DMS 273 (cell line): ENCODE measurements around the gene AXIN1.

Experiments
- DNase-seq: peaks from one replicate; lab custom pipeline; 2025; ENCODE audit not compliant: unreplicated experiment; lab: John Stamatoyannopoulos, UW

AXIN1 gene

DNA sequence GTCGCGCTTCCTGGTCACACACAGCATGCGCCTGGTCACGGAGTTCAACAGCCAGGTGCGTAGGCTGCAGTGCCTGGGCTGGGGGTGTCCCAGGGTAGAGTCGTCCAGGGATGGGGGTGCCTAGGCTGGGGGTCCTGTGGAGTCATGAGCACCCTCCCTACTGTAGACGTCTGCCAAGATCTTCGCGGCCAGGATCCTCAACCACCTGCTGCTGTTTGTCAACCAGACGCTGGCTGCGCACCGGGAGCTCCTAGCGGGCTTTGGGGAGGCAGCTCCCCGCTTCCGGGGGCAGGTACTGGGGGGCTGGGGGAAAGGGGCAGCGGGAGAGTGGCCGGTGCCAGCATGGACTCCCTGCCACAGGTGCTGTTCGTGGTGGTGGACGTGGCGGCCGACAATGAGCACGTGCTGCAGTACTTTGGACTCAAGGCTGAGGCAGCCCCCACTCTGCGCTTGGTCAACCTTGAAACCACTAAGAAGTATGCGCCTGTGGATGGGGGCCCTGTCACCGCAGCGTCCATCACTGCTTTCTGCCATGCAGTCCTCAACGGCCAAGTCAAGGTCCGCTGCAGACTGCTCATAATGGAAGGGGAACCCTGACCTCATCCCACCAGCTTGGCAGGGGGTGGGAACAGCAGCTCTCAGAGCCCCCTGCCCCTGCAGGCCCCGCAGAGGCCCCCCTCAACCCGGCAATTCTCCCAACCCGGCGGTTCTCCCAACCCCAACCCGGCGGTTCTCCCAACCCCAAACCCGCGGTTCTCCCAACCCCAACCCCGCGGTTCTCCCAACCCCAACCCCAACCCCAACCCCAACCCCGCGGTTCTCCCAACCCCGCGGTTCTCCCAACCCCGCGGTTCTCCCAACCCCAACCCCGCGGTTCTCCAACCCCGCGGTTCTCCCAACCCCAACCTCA is 67.1 kb downstream of the AXIN1 start:
- no peak for DNase-seq

DNA sequence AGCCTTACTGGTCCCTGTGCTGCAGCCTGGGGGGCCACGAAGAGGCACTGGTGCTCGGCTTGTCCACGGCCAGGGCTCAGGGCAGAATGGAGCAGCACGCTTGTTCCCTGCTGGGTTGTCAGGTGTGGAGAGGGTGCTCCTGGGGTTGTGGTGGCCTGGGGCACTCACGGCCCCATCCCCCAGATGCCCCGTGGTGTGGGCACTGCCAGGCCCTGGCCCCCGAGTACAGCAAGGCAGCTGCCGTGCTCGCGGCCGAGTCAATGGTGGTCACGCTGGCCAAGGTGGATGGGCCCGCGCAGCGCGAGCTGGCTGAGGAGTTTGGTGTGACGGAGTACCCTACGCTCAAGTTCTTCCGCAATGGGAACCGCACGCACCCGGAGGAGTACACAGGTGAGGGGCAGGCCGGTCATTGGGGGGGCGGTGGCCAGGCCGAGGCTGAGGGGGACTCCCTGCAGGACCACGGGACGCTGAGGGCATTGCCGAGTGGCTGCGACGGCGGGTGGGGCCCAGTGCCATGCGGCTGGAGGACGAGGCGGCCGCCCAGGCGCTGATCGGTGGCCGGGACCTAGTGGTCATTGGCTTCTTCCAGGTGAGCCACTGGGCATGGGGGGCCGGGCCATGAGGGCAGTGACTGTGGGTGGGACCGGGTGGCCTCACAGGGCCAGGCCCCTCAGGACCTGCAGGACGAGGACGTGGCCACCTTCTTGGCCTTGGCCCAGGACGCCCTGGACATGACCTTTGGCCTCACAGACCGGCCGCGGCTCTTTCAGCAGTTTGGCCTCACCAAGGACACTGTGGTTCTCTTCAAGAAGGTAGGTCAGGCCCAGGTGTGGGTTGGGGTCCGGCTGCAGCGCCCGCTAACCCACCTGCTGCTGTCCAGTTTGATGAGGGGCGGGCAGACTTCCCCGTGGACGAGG is 68.1 kb downstream of the AXIN1 start:
- DNase-seq, result no peak

DNA sequence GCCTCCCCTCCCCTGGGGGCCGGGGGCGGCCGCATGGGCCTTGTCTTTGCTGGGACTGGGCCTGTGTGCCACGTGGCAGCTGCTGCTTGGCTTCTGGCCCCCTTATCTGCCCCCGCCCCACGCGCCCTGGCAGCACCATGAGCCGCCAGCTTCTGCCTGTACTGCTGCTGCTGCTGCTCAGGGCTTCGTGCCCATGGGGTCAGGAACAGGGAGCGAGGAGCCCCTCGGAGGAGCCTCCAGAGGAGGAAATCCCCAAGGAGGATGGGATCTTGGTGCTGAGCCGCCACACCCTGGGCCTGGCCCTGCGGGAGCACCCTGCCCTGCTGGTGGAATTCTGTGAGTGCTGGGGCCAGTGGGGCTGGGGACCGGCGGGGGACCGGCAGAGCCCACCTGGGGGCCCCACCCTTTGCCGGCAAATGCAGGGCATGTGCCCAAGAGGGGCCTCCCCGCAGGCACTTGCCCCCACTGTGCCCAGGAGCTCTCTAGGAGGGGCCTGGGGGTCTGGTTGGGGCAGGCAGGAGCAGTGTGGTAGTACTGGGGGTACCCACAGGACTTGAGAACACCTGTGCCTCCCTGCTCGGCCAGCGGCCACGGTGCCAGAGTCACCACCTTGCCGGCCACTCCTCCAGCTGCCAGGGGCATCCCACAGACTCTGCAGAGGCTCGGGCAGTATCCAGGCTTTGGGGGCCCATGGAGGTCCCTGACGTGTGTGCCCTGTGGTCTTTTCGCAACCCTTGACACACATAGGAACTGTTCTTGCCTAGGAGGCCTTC is 69.3 kb downstream of the AXIN1 start, which contains the start of gene PDIA2:
PDIA2 (plus strand) TSS at position 132 of the 773 bp plus-strand sequence; CDS start at position 138, 6 bp downstream.
- DNase-seq, result peak; percentile 50

DNA sequence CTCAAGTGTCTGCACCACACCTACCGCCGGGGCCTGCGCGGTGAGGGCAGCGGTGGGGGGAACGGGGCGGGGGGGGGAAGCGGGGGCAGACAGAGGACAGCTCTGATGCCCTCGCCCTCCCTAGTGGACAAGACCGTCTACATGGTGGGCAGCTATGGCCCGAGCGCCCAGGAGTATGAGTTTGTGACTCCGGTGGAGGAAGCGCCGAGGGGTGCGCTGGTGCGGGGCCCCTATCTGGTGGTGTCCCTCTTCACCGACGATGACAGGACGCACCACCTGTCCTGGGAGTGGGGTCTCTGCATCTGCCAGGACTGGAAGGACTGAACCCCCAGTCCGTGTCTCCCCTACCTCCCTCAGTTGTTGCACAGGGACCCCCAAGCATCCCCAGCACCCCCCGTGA is 70.0 kb downstream of the AXIN1 start:
- no peak for DNase-seq

DNA sequence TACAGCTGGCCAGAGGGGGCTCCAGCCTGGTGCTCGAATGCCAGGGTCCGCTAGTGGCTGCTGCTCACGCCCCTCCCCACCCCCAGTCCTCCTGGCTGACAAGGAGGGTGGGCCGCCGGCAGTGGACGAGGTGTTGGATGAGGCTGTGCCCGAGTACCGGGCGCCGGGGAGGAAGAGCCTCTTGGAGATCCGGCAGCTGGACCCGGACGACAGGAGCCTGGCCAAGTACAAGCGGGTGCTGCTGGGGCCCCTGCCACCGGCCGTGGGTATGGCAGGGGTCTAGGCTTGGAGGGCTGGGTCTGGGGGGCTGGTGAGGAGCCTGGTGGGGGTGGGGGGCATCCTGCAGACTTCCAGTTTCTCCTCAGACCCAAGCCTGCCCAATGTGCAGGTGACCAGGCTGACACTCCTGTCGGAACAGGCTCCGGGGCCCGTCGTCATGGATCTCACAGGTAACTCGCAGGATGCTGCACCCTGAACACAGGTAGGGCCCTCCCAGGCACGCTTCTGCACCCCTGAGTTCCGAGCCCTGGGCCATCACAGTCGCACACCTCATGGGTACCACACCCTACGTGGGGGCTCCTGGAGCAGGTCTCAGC is 70.8 kb downstream of the AXIN1 start:
- no peak for DNase-seq

DNA sequence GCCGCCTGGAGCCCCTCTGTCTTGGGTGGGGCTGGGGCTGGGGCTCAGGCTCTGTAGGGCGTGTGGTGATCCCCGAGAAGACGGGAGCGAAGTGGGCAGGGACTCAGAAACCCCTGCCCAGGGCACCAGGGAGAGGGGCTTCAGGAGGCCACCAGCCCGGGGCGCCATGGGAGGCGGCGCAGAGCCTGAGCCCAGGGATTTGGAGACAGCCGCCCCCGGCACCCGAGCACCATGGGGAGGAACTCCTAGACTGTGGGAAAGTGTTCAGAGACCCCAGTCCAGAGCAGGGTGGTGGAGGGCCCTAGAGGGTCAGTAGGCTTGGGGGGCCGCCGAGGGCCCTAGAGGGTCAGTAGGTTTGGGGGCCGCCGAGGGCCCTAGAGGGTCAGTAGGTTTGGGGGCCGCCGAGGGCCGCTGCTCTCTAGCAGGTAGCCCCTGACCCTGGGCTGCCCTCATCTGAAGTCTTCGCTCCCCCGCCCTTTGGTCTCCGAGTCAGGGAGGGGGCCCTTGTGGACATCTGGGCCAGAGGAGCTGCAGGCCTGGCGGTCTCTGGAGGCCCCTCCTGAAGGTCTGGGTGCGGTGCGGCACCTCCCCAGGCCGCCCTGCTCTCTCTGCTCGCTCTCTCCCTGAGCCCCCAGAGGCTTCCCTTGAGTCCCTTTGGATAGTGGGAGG is 71.4 kb downstream of the AXIN1 start:
- no peak for DNase-seq

DNA sequence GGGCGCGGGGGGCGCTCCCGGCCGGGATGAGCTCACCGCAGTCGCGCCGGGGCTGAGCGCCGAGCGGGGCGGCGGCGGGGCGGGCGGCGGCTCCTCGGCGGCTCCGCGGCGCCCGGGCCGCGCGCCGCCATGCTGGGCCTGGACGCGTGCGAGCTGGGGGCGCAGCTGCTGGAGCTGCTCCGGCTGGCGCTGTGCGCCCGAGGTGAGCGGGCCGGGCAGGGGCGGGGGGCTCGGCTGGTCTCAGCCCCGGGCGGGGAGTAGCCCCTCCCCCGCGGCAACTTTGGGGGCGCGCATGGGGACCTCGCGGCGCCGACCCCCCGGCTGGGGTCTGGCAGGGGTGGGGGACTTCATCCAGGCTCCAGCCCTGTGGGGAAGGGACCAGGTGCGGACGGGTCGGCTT is 72.0 kb downstream of the AXIN1 start, which contains the start of gene ARHGDIG:
ARHGDIG (plus strand) TSS at position 40 of the 400 bp plus-strand sequence; CDS start at position 130, 90 bp downstream.
- DNase-seq, result peak; percentile 67

DNA sequence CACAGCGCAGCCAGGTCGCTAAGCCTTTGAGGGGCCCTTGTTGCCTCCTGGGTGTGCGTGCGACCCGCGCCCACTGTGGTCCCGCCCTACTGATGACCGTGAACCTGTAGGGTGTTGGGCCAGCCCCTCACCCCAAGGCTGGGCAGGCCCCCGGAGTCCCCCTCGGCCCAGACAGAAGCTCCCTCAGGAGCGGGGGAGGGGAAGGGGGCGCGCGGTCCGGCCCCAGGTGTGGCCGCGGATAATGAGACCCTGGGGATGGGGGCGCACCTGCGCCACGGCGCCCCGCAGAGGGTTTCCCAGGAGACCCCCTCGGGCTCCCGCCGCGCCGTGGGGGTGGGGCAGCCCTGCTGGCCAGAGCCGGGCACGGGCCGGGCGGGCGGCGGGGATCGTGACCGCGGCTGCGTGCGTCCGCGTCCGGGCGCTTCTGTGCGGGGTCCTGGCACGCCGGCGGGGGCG is 72.5 kb downstream of the AXIN1 start:
- no peak for DNase-seq

DNA sequence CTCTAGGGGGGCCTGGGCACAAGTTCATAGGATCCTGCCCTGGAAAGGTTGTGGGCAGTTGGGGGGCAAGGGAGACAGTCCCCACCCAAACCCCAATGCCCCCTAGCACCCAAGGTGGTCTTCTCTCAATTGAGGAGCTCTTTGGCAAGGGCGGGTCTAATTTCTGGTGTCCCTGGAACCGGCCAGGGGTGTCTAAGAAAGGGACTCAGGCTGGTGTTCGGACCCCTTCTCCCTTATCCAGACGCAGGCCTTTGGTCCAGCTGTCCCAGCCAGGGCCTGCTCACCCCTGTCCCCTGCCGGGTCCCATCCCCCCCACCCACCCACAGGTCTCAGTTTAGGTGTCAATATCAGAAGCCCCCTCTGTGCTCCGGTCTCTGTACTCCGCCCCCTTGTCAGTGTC is 73.0 kb downstream of the AXIN1 start:
- DNase-seq, result no peak

DNA sequence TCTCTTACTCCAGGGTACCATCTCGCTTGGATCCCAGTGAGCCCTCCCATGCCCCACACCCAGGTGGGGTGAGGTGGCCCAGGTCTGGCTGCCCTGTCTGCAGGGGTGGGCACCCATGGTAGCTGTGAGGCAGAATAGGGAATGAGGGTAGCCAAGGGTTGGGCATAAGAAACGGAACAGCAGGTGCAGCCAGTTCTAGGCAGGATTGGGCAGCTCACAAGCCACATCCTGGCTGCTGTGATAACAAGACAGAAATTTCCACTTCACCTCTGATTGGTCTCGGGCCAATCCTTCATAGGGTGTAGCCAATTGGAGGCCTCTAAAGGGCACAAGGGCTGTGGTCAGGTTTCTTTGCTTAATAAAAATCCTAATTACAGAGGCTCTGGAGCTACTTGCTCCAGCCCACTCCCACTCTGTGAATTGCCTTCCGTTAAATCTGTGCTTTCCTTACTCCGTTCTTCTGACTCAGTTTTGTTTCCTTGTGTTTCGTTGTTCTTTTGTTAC is 73.6 kb downstream of the AXIN1 start:
- DNase-seq, result peak; percentile 93

DNA sequence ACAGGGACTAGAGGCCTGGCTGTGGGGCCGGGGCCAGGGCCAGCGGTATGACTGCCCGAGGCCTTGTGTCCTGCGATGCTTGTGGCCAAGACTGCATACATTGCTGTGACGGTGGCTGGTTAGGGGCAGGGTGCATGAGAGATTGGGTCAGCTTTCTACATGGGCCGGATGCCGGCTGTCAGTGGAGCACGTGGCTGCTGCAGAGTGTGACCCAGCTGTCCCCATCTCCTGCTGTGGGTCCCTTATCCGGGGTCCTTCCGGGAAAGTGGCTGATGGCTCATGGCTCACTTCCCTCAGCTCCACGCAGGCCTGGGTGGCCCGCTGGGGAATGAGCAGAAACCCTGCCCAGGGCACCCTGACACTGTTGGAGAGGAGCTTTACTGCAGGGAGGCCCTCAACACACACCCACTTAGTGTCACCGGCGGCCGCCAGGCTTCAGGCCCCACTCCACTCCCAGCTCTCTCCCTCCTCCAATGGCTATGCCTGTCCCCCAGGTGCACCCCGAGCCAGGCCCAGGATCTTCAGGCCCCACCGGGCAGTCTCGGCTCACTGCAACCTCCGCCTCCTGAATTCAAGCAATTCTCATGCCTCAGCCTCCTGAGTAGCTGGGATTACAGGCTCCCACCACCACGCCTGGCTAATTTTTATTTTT is 76.0 kb downstream of the AXIN1 start:
- no peak for DNase-seq

DNA sequence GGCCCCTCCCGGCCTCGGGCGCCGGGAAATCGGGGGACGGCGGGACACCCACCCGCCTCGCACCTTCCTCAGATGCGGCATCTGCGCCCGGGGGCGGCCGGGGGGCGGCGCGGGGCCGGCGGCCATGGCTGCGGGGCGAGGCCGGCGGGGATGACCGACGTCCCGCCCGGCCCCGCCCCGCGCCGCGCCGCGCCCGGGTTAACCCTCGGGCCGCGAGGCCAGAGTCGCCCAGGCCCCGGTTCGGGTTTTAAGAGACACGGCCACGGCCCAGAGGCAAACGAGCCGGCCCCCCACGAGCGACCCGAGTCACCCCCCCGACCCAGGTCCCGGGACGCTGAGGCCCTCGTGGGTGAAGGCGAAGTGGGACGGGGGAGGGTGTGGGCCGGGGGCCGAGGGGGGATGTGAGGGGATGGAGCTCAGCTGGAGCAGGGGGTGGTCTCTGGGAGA is 76.7 kb downstream of the AXIN1 start, which contains the start of gene RGS11:
RGS11 (minus strand) TSS at position 159 of the 447 bp plus-strand sequence; CDS start at position 126, 33 bp downstream.
- no peak for DNase-seq

DNA sequence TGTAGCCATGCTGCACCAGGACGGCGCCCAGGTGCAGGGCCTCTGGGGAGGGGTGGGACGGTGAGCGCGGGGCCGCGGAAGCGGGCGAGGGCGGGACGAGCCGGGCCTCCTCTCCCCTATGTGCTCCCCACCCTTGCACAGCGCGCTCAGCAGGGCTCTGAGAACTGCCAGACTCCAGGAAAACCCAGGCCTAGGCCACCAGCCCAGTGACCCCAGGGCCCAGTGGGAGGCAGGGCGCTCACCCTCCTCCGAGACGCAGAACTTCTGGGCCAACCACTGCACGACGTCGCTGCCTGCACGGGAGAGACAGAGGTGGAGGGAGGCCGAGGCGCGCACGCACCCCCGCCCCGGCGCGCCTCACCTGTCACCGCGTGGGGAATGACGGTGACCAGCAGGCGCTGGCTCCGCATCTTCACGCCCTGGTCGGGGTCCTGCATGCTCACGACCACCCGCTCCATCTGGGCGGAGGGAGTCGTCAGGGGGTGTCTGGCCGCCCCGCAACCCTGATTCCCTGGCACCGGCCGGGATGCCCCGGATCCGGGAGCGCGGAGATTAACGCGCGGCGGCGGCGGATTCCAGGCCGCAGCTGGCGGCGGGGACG is 77.4 kb downstream of the AXIN1 start:
- peak; percentile 56 for DNase-seq

DNA sequence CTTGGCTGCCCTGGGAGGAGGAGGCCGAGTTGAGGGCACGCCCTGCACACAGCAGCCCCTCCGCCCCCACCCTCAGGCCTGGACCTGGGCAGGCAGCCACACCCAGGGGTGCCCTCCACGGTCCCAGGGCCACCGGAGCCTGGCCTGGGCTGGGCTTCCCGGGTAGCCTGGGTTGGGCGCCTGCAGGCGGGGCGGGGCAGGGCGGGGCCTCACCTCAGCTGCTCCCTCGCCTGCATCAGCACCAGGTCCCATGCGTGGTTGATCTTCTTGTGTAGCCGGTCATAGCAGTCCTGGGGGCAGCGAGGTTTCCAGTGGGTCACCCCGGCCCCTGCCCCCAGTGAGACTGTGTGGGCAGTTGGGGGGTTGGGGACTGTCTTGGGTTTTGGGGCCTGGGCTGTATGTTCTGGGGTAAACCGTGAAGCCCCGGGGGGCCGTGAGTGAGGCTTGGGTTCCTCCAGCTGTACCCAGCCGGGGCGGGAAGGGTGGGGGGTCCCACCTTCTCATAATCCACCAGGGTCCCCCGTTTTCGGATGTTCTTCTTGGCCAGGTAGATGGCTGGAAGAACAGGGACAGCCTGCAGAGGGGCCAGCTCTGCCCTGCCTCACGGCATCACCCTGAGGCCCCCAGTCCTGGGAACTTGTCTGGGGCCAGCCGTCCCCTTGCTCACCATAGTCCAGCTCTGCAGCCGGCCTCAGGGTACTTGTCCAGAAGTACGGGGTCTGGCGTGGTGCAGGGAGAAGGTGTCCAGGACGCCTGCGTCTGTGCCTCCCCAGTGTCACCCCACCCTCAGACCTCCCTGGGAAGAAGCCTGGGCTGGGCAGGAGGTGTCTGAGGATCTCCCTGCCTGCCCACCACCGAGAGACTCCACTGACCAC is 78.7 kb downstream of the AXIN1 start:
- no peak for DNase-seq

DNA sequence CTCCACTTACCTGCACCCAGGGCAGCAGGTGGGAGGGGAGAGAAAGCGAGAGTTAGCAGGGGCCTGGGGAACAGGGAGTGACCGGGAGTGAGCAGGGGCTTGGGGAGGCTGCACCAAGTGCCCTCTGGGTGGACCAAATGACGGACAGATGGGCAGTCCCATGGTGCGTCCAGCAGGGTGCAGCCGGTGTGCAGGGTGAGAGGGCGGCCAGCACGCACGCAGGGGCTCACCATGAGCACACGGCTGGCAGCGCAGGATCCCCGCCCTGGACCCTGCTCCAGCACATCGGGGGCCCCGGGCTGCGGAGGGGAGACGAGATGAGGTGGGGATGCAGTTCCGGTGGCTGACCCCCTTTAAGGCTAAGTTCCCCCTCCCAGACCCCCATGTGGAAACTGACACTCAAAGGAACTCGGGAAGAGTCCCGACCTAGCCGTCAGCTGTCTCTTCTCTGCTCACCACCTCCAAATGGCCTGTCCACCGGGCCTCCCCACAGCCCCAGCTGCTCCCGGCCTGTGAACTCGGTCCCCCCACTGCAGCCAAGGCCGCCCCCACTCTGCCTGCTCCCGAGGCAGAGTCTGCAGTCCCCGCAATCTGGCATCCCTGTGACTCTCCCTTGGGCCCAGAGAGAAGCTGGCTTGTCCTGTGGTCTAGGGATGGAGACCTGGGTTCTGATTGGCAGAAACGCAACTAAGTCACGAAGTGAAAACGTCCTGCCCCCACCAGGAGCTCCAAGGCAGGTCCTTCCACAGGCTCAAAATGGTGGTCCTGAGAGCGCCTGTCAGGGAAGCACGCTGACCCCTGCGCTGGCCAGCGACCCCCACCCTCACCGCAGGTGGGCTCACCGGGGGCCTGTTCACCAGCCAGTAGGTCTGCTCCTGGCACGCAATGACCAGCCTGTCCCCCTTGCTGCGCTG is 79.6 kb downstream of the AXIN1 start:
- no peak for DNase-seq
